HG03442 (cell line): ENCODE measurements around the gene SIX3.

ENCODE experiments used
- ATAC-seq: cut with Tn5 transposase; IDR thresholded peaks from one replicate; pipeline ENCODE4 v1.9.1; 2021; ENCODE audit warnings: mild to moderate bottlenecking, moderate library complexity; ENCODE audit not compliant: unreplicated experiment

The SIX3 gene

GRCh38 chr2:44954889-44955592 lies 13.5 kb downstream of the SIX3 start:
- no peak for ATAC-seq

- ATAC-seq, result no peak
Measured at GRCh38 chr2:44955593-44956392, 14.3 kb downstream of the SIX3 start.

- no peak for ATAC-seq
Measured at GRCh38 chr2:44956843-44957242, 15.3 kb downstream of the SIX3 start.

- ATAC-seq, result no peak
Measured at GRCh38 chr2:44957656-44958327, 16.3 kb downstream of the SIX3 start.

- ATAC-seq, result no peak
Measured at GRCh38 chr2:44959855-44960254, 18.4 kb downstream of the SIX3 start.

GRCh38 chr2:44960871-44961270 lies 19.4 kb downstream of the SIX3 start:
- no peak for ATAC-seq

- ATAC-seq, result no peak
Measured at GRCh38 chr2:44962176-44962695, 20.7 kb downstream of the SIX3 start.

- ATAC-seq, result no peak
Measured at GRCh38 chr2:44964752-44965236, 23.3 kb downstream of the SIX3 start.

GRCh38 chr2:44965684-44966083 lies 24.2 kb downstream of the SIX3 start:
- ATAC-seq, result no peak

GRCh38 chr2:44967056-44967455 lies 25.6 kb downstream of the SIX3 start:
- no peak for ATAC-seq

GRCh38 chr2:44967727-44968432 lies 26.4 kb downstream of the SIX3 start:
- no peak for ATAC-seq

- ATAC-seq, result no peak
Measured at GRCh38 chr2:44969936-44970335, 28.4 kb downstream of the SIX3 start.

GRCh38 chr2:44970846-44971450 lies 29.4 kb downstream of the SIX3 start:
- no peak for ATAC-seq

- no peak for ATAC-seq
Measured at GRCh38 chr2:44972771-44973535, 31.5 kb downstream of the SIX3 start.

- no peak for ATAC-seq
Measured at GRCh38 chr2:44974064-44974715, 32.7 kb downstream of the SIX3 start.

GRCh38 chr2:44975571-44976450 lies 34.3 kb downstream of the SIX3 start:
- no peak for ATAC-seq

- no peak for ATAC-seq
Measured at GRCh38 chr2:44979581-44979980, 38.1 kb downstream of the SIX3 start.
